GM23338 (cell line): ENCODE data around the gene PHC2.

Source experiments
- EZH2phosphoT487 ChIP-seq: fragments of 200-600 bp; sonication (generic); IDR thresholded peaks from one replicate; pipeline ENCODE4 v1.8.1; 2018; ENCODE audit warnings: antibody characterized with exemption; ENCODE audit not compliant: unreplicated experiment
- POLR2AphosphoS5 ChIP-seq: IDR thresholded peaks from 2 replicates; pipeline ENCODE4 v1.6.1; 2016; ENCODE audit warnings: antibody characterized with exemption, low read depth
- STAT1 ChIP-seq: IDR thresholded peaks from one replicate; pipeline ENCODE4 v1.6.1; 2016; ENCODE audit warnings: antibody characterized with exemption; ENCODE audit not compliant: unreplicated experiment
- TF ChIP-seq, protein P1 (sequence below), 2 experiments: fragments of 200-600 bp in 1 of 2; sonication (generic) in 1 of 2; conservative IDR thresholded peaks; 2 replicates each; pipeline versions ENCODE4 v1.5.1 to v1.6.1; 2016 to 2017; ENCODE audit warnings: antibody characterized with exemption in 2 of 2, low read depth in 2 of 2, mild to moderate bottlenecking in 2 of 2, moderate library complexity in 1 of 2

DNA sequence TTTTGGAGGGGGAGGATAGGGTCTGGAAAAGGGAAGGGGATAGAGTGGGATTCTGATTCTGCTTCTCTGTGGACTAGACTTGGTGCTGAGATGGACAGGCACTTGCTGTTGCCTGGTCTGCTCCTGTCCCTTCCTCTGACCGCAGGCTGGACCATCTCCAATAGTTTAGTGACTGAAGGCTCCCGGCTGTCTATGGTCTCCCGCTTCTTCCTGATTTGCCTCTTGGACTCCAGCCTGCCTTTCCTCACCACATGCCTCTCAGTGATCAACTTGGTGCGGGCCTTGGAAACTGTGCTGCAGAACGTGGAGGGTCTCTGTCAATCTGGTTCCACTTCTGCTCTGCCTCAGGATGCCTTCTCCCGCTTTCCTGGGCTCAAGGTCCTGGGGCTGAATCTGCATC is 35.3 kb upstream of the PHC2 start:
- TF ChIP-seq, protein P1, sequence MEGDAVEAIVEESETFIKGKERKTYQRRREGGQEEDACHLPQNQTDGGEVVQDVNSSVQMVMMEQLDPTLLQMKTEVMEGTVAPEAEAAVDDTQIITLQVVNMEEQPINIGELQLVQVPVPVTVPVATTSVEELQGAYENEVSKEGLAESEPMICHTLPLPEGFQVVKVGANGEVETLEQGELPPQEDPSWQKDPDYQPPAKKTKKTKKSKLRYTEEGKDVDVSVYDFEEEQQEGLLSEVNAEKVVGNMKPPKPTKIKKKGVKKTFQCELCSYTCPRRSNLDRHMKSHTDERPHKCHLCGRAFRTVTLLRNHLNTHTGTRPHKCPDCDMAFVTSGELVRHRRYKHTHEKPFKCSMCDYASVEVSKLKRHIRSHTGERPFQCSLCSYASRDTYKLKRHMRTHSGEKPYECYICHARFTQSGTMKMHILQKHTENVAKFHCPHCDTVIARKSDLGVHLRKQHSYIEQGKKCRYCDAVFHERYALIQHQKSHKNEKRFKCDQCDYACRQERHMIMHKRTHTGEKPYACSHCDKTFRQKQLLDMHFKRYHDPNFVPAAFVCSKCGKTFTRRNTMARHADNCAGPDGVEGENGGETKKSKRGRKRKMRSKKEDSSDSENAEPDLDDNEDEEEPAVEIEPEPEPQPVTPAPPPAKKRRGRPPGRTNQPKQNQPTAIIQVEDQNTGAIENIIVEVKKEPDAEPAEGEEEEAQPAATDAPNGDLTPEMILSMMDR (conservative IDR thresholded peaks at IDR 0.05; ENCODE audit: low read depth in 2 of 2), result no peak
- TF ChIP-seq POLR2AphosphoS5, result no peak
- no peak for TF ChIP-seq EZH2phosphoT487
- no peak for TF ChIP-seq STAT1
